Measurements from ENCODE around the gene COMMD8.

DNA sequence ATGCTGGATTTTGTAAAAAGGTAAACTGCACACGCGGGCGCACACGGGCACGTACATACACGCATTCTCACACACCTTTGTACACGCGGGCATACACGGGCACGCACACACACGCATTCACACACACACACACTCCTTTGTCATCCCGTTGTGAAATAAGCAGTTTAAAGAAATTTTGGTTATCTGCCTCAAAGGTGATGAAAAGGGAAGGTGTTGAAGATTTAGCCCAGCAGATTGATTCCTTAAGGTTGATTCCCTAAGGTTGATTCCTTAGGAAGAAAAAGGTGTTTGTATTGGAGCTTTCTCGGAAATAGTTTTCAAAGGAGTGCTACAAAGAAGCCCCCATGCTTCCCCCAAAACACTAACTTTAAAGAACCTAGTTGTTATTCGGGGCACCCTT, 22.3 kb upstream of the COMMD8 start:
- TF ChIP-seq POLR2AphosphoS5 (IDR thresholded peaks at IDR 0.05) (no peak), POLR2A (IDR thresholded peaks at IDR 0.05) (no peak)
- TF ChIP-seq, protein P1, sequence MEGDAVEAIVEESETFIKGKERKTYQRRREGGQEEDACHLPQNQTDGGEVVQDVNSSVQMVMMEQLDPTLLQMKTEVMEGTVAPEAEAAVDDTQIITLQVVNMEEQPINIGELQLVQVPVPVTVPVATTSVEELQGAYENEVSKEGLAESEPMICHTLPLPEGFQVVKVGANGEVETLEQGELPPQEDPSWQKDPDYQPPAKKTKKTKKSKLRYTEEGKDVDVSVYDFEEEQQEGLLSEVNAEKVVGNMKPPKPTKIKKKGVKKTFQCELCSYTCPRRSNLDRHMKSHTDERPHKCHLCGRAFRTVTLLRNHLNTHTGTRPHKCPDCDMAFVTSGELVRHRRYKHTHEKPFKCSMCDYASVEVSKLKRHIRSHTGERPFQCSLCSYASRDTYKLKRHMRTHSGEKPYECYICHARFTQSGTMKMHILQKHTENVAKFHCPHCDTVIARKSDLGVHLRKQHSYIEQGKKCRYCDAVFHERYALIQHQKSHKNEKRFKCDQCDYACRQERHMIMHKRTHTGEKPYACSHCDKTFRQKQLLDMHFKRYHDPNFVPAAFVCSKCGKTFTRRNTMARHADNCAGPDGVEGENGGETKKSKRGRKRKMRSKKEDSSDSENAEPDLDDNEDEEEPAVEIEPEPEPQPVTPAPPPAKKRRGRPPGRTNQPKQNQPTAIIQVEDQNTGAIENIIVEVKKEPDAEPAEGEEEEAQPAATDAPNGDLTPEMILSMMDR (IDR thresholded peaks at IDR 0.05 in 8 of 11, conservative IDR thresholded peaks at IDR 0.05 in 3 of 11): no peak

Data from spleen (tissue), 7 donors.